ELF-1 (cell line): ENCODE data around the gene ABHD13.
"Not testable (repeated sequence)": the region's sequence is repeated elsewhere in the genome, so short reads cannot be mapped to it uniquely, and the experiment has no call there.

Experiments
- DNase-seq: peaks from one replicate; pipeline ENCODE4 v3.0.0-alpha.2; 2016; ENCODE audit warnings: low read depth, low spot score

The ABHD13 gene

GRCh38 chr13:108223687-108224503, 5.7 kb downstream of the ABHD13 start:
- DNase-seq: no peak

GRCh38 chr13:108225440-108225839, 7.2 kb downstream of the ABHD13 start:
- no peak for DNase-seq

GRCh38 chr13:108226184-108226583, 8.0 kb downstream of the ABHD13 start:
- DNase-seq: no peak

- DNase-seq: no peak
These were observed 9.6 kb downstream of the ABHD13 start for GRCh38 chr13:108227651-108228272.

GRCh38 chr13:108230377-108230776, 12.2 kb downstream of the ABHD13 start:
- DNase-seq: no peak

GRCh38 chr13:108249150-108249549, 31.0 kb downstream of the ABHD13 start:
- no peak for DNase-seq

GRCh38 chr13:108257248-108257647, 39.1 kb downstream of the ABHD13 start:
- no peak for DNase-seq

- no peak for DNase-seq
These were observed 45.6 kb downstream of the ABHD13 start for GRCh38 chr13:108263621-108264355.

GRCh38 chr13:108266321-108266990, 48.3 kb downstream of the ABHD13 start:
- no peak for DNase-seq

- DNase-seq: no peak
These were observed 49.2 kb downstream of the ABHD13 start for GRCh38 chr13:108267347-108267746.

GRCh38 chr13:108267855-108268254, 49.7 kb downstream of the ABHD13 start:
- not testable (repeated sequence) for DNase-seq

- no peak for DNase-seq
These were observed 50.4 kb downstream of the ABHD13 start for GRCh38 chr13:108268466-108269112.

GRCh38 chr13:108269601-108270328, 51.6 kb downstream of the ABHD13 start, which contains the start of gene TNFSF13B:
Gene TNFSF13B (plus strand): TSS chr13:108269718. CDS start chr13:108269896, 178 bp downstream.
- peak; percentile 70 for DNase-seq

GRCh38 chr13:108270442-108270841, 52.2 kb downstream of the ABHD13 start:
- DNase-seq: no peak

- DNase-seq: no peak
These were observed 54.1 kb downstream of the ABHD13 start for GRCh38 chr13:108272333-108272732.

- DNase-seq: no peak
These were observed 55.4 kb downstream of the ABHD13 start for GRCh38 chr13:108273429-108274118.

GRCh38 chr13:108274718-108275117, 56.5 kb downstream of the ABHD13 start:
- DNase-seq: no peak

- no peak for DNase-seq
These were observed 57.9 kb downstream of the ABHD13 start for GRCh38 chr13:108276060-108276459.

- no peak for DNase-seq
These were observed 60.3 kb downstream of the ABHD13 start for GRCh38 chr13:108278466-108278865.

- DNase-seq: no peak
These were observed 63.7 kb downstream of the ABHD13 start for GRCh38 chr13:108281901-108282300.
